HepG2 (cell line): ENCODE data around the gene CHN2. TPM values are rescaled to one million over a fixed set of nuclear protein-coding genes. Genes with fewer than 3 reads are reported as not detected.
A peak's percentile ranks its signal among the peaks of the same experiment; 100 is the strongest.

Experiments used
- CSRNP1 ChIP-seq: sonication (generic); formaldehyde crosslinking; IDR thresholded peaks from 2 replicates; pipeline ENCODE4 v1.8.1; 2023; ENCODE audit warnings: mild to moderate bottlenecking, missing genetic modification reagents
- FOXJ3 ChIP-seq: sonication (generic); formaldehyde crosslinking; IDR thresholded peaks from 2 replicates; pipeline ENCODE4 v1.4.0; 2020; ENCODE audit warnings: missing genetic modification reagents, mild to moderate bottlenecking, borderline replicate concordance
- FOXP1 ChIP-seq, 2 experiments: fragments of 450-650 bp in 1 of 2; IDR thresholded peaks; 2 replicates each; pipeline ENCODE4 v1.6.1; 2017 to 2018; ENCODE audit warnings: antibody characterized with exemption in 1 of 2
- HMGXB4 ChIP-seq, 2 experiments: sonication (generic) in 1 of 2; formaldehyde crosslinking in 1 of 2; IDR thresholded peaks; 2 replicates each; pipeline versions ENCODE4 v1.4.0 to v1.6.1; 2018 to 2020; ENCODE audit warnings: missing genetic modification reagents in 2 of 2, borderline replicate concordance in 1 of 2, low read depth in 1 of 2, mild to moderate bottlenecking in 1 of 2, missing biosample characterization in 1 of 2
- IRF9 ChIP-seq: sonication (generic); formaldehyde crosslinking; IDR thresholded peaks from 2 replicates; pipeline ENCODE4 v1.8.0; 2022; ENCODE audit warnings: missing genetic modification reagents, mild to moderate bottlenecking, borderline replicate concordance
- LBX2 ChIP-seq: sonication (generic); formaldehyde crosslinking; IDR thresholded peaks from 2 replicates; pipeline ENCODE4 v1.5.0; 2020; ENCODE audit warnings: missing genetic modification reagents, mild to moderate bottlenecking, borderline replicate concordance
- MLXIP ChIP-seq: sonication (generic); formaldehyde crosslinking; IDR thresholded peaks from 2 replicates; pipeline ENCODE4 v1.9.0; 2021; ENCODE audit warnings: missing genetic modification reagents, borderline replicate concordance
- NAIF1 ChIP-seq: sonication (generic); formaldehyde crosslinking; IDR thresholded peaks from 2 replicates; pipeline ENCODE4 v1.5.0; 2020; ENCODE audit warnings: mild to moderate bottlenecking, missing genetic modification reagents, borderline replicate concordance
- NR2F6 ChIP-seq, 2 experiments: IDR thresholded peaks; 2 replicates each; pipeline ENCODE4 v1.6.1; 2016; ENCODE audit warnings: antibody characterized with exemption in 1 of 2, mild to moderate bottlenecking in 1 of 2
- SNAPC2 ChIP-seq: sonication (generic); formaldehyde crosslinking; IDR thresholded peaks from 2 replicates; pipeline ENCODE4 v1.8.1; 2022; ENCODE audit warnings: mild to moderate bottlenecking, missing genetic modification reagents
- SP140L ChIP-seq: sonication (generic); formaldehyde crosslinking; IDR thresholded peaks from 2 replicates; pipeline ENCODE4 v1.4.0; 2020; ENCODE audit warnings: missing genetic modification reagents, borderline replicate concordance
- ZNF383 ChIP-seq: sonication (generic); formaldehyde crosslinking; IDR thresholded peaks from 2 replicates; pipeline ENCODE4 v1.4.0; 2020; ENCODE audit warnings: missing genetic modification reagents, mild to moderate bottlenecking, borderline replicate concordance
- ZNF496 ChIP-seq: sonication (generic); formaldehyde crosslinking; IDR thresholded peaks from 2 replicates; pipeline ENCODE4 v1.8.1; 2023; ENCODE audit warnings: mild to moderate bottlenecking, moderate library complexity, missing genetic modification reagents; ENCODE audit not compliant: insufficient replicate concordance
- ZNF556 ChIP-seq: sonication (generic); formaldehyde crosslinking; IDR thresholded peaks from 2 replicates; pipeline ENCODE4 v1.4.0; 2020; ENCODE audit warnings: mild to moderate bottlenecking, missing genetic modification reagents, borderline replicate concordance
- ZSCAN22 ChIP-seq: sonication (generic); formaldehyde crosslinking; IDR thresholded peaks from 2 replicates; pipeline ENCODE4 v1.4.0; 2020; ENCODE audit warnings: mild to moderate bottlenecking, missing genetic modification reagents
- polyA plus RNA-seq, 8 experiments: library from polyadenylated mRNA; depleted of rRNA in 3 of 8; stranded (reverse) in 7 of 8; unstranded in 1 of 8; fragments of >200 nt; fragmentation: Illumina TruSeq in 4 of 8; extraction: Trizol in 4 of 8; gene quantifications; 2 replicates each; pipeline versions ENCODE4 v1.2.1 to v1.2.3, GENCODE V29; 2011 to 2016; ENCODE audit warnings: low read depth in 4 of 8, missing spikeins in 1 of 8, mixed read lengths in 1 of 8; ENCODE audit not compliant: insufficient read depth in 1 of 8
- total RNA-seq, 5 experiments: library from RNA; depleted of rRNA; stranded (reverse); fragments of >200 nt; fragmentation: Illumina TruSeq; extraction: Trizol; gene quantifications; 2 replicates each; pipeline ENCODE4 v1.2.3, GENCODE V29; 2016; ENCODE audit warnings: low read depth in 1 of 5

Gene CHN2
- total and polyA plus RNA-seq, 2 of the 13 experiments (the other 11 are each of a cell fraction or from before 2014, with no cell fraction given): 23.5 to 30.5 TPM

GRCh38 chr7:29189743-29190201 is 4.8 kb upstream of the CHN2 start (continued):
- peak; percentile 3; the same call in 1 of the 2 replicates for TF ChIP-seq NR2F6 (IDR thresholded peaks at IDR 0.05)
- no peak for TF ChIP-seq NR2F6 (CRISPR knock-in tag; IDR thresholded peaks at IDR 0.05)
- no peak for TF ChIP-seq SP140L
- no peak for TF ChIP-seq ZSCAN22 (CRISPR knock-in tag)
- TF ChIP-seq ZNF556 (CRISPR knock-in tag): peak; percentile 19; the same call in 1 of the 2 replicates
- TF ChIP-seq FOXJ3 (CRISPR knock-in tag): no peak
- 0 out of 2 replicates have a peak, but pooled peaks have one; percentile 56 for TF ChIP-seq ZNF383 (CRISPR knock-in tag)
- TF ChIP-seq FOXP1 (IDR thresholded peaks at IDR 0.05): no peak
- peak; percentile 34; the same call in 1 of the 2 replicates for TF ChIP-seq FOXP1 (CRISPR knock-in tag; IDR thresholded peaks at IDR 0.05)
- TF ChIP-seq IRF9 (CRISPR knock-in tag): peak; percentile 82; the same call in 1 of the 2 replicates
- TF ChIP-seq CSRNP1: no peak
- 0 out of 2 replicates have a peak, but pooled peaks have one; percentile 60 for TF ChIP-seq NAIF1 (CRISPR knock-in tag)
- TF ChIP-seq HMGXB4 (CRISPR knock-in tag; IDR thresholded peaks at IDR 0.05; ENCODE audit: borderline replicate concordance in 1 of 2, low read depth in 1 of 2): peak; percentile 48 to 65; a peak in 3 of 4 replicates
- no peak for TF ChIP-seq ZNF496
- TF ChIP-seq SNAPC2: no peak
- no peak for TF ChIP-seq MLXIP (CRISPR knock-in tag)
- TF ChIP-seq LBX2 (CRISPR knock-in tag): no peak
